HG03354 (cell line): ENCODE data around the gene ZNF423.

Experiments used
- ATAC-seq: cut with Tn5 transposase; IDR thresholded peaks from one replicate; pipeline ENCODE4 v1.9.1; 2021; ENCODE audit warnings: mild to moderate bottlenecking; ENCODE audit not compliant: unreplicated experiment, poor library complexity, severe bottlenecking

Gene ZNF423

GRCh38 chr16:49599704-49600103 lies 256.2 kb downstream of the ZNF423 start:
- no peak for ATAC-seq

DNA sequence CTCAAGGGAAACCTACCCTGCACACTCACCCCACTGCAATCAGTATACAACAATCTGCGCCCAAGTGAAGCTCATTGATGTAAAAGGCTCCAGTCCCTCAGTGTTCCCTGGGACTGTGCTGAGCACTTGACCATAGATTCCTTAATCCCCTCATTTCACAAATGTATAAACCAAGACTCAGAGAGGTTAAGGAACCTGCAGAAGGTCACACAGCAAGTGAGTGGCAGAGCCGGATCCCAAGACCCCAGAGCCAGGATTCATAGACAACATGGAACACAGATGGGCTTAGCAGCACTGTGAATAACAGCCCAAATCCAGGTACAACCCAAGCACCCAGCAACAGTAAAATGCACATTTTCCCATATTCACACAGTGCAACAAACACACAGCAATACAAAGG lies 256.6 kb downstream of the ZNF423 start:
- ATAC-seq = no peak

- no peak for ATAC-seq
These were observed 257.3 kb downstream of the ZNF423 start for GRCh38 chr16:49598383-49599170.

- ATAC-seq = no peak
These were observed 258.1 kb downstream of the ZNF423 start for GRCh38 chr16:49597796-49598195.

DNA sequence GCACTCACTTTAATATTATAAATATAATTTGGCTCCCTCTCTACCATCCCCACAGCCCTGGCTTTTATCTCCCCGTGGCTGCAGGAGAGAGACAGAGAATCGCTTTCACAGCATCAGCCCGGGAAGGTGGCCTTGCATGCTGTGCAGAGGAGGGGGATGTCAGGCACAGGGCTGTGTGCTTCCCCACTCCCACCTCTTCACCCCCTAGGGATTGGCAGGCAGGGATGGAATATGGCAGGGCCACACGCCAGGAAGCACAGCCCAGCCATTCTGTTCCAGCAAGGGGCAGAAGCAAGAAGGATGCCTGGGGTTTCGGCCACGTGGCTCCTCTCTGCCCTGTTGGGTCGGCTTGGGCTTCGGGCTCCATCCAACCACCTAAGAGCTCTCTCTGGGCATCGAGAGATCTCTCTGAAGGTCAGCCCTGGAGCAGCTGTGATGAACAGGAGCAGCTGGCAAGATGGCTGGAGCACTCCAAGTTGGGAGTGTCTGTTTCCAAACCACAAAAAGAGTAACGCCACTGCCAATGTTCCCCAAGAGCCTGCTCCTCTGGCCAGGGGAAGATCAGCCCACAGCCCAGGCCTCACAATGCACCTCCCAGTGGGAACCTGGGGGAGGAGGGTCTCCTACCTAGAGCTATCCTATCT lies 259.1 kb downstream of the ZNF423 start:
- ATAC-seq = no peak

DNA sequence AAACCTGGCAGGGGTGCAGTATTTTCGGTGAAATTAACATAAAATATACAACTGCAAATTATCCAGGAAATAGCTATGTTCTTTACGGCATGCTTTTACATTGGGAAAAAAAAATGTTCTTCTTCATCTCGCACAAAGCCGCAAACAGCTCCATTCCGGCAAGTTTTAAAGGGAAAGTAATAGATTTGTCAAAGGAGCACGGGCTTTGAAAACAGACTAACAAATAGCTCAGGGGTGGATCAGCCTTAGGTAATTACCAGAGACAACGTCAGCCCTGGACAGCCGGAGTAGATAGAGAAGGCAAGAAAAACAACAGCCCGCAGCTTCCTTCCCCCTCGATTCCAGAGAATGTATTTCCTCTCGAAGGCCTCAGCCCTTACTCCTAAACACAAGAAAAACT lies 259.8 kb downstream of the ZNF423 start:
- ATAC-seq = no peak

DNA sequence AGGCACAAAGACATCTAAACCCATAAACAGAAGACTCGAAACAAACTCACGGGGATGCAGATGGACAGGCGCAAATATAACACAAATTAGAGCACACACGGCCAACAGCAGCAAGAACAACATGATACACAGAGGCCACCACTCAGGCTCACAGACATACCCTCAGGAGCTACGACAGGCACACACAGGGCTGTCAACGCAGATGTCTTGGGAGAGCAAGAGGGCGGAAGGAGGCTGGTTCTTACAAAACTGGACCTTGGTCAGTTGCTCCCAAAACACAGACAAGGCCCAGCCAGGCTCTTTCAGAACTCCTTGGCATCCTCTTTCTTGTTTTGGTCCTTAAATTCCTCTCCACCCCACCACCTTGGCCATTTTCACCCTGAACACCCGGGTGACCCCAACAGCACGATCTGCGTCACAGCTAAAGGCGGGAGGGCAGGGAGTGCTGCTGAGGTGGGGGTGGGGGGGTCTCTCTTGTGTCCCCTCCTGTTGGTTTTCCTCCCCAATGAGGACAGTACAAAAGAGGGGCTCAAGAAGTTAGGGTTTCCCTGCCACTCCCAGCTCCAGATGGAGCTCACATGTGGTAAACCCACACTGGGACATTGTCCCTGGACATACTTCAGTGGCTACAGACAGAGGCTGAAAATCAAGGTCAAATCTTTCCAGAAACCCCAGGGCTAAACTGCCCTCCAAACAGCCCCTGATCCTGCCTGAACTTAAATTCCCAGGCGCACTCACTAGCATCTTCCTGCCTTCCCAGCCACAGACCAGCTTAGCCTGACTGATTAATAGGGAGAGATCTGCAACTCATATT lies 261.0 kb downstream of the ZNF423 start:
- no peak for ATAC-seq

DNA sequence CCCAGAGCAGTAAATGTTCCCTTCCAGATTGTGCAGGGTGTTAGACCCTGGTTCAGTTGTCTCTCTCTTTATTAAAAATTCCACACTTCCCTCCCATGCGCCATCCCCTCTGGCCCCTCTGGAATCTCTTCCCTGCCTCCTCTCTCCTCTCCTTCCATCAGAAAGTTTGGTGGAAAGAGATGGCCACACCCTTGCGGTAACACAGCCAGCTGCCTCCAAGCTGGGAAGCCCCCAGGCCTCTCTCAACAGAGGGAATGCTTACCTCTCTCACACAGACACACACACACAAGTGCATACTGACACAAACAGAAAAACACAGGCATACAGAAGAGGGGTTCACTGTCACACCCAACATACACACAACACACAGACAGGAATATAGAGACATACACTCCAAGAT lies 261.8 kb downstream of the ZNF423 start:
- ATAC-seq = no peak

DNA sequence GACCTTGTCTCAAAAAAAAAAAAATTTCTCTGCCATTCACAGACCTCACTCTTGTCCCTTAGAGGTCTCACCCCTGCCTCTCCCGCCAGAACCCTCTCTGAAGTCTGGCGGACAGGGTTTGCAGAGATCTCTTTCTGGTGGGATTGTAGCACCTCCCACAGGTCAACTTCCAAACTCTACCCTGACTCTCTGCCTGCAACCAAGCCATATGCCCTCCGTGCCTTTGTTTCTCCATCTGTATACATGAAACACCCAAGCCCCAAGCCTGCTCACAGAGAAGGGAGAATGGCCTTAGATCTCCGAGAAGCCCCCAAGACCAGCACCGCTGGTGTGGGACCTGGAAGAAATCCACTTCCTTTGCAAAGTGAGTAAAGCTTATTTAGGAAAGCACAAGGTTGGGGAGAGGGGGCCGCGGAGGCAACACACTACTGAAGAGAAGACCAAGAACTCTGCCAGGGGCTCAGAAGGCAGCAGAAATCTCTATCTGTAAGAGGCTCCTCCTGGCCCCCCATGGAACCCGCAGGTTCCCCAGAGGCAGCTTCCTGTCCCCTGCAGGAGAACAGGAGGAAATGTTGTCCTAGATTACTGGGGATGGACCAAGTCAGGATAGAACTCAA lies 262.4 kb downstream of the ZNF423 start:
- ATAC-seq = no peak

DNA sequence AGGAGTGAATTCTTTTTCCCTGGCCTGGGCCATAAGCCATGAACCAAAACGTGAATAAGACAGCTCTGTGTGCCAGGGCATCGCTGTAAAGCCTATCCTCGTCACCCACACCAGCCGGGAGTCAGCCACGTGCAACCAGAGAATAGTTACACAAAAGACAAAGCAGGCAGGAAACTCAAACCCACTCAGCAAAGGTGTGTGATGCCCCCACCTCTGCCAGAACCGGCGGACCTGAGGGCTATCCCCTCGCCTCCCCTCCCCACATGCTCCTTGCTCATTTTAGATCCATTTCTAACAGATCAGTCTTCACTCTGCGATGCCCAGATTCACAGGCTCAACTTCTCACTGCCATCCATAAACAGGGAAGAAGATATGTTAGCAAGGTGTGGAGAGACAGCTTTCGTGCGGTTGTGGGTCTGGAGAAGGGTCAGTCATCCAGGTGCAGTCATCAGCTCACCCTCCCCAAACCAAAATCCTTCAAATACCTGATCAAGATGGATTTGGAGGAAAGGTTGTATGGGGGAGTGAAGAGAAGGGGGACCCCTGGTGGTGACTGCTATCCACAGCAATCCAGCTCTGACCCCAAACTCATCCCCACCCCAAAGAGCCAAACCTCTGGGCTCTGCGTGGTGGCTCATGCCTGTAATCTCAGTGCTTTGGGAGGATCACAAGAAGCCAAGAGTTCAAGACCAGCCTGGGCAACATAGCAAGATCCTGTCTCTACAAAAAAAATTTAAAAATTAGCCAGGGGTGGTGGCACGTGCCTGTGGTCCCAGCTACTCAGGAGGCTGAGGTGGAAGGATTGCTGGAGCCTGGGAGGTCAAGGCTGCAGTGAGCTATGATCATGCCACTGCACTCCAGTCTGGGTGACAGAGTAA lies 263.1 kb downstream of the ZNF423 start:
- ATAC-seq = peak; percentile 75

- no peak for ATAC-seq
These were observed 265.6 kb downstream of the ZNF423 start for GRCh38 chr16:49590166-49590871.

- no peak for ATAC-seq
These were observed 266.3 kb downstream of the ZNF423 start for GRCh38 chr16:49589544-49590031.

- no peak for ATAC-seq
These were observed 267.1 kb downstream of the ZNF423 start for GRCh38 chr16:49588729-49589384.

DNA sequence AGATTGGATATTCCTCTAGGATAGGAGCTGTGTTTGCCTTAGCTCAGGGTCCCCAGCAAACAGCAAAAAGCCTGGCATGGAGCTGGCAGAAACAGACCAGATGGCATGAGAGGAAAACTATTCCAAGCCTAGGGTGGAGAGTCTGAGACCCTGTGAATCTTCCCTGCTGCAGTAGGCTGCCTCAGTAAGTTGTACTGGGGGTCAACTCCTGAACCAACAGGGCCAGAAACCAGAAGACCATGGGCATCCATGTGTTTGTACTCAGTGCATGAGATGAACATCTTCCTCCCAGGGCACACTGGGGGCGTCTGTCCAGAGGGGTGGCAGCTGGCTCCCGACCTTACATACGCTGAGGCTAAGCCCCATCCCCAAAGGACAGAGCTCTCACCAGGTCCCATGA lies 267.9 kb downstream of the ZNF423 start:
- ATAC-seq = no peak

- ATAC-seq = no peak
These were observed 268.4 kb downstream of the ZNF423 start for GRCh38 chr16:49587511-49587910.

- no peak for ATAC-seq
These were observed 269.2 kb downstream of the ZNF423 start for GRCh38 chr16:49586466-49587450.
